SK-N-SH (cell line): ENCODE measurements around the gene RNLS. TPM values are rescaled to one million over a fixed set of nuclear protein-coding genes. Genes with fewer than 3 reads are reported as not detected.

ENCODE experiments used
- CTCF ChIA-PET: fragments of 300-600, 350-600 bp; formaldehyde crosslinking; extraction: SDS; loops from one replicate; lab custom pipeline; 2021; lab: Yijun Ruan, JAX
- POLR2A ChIA-PET: fragments of 350-600 bp; sonication (Branson Sonifier 250); formaldehyde crosslinking; extraction: SDS; loops from one replicate; lab custom pipeline; 2020; ENCODE audit warnings: antibody characterized with exemption, inconsistent platforms; lab: Yijun Ruan, JAX
- DNase-seq: peaks from one replicate; pipeline ENCODE4 v3.0.0; 2012
- H2AFZ ChIP-seq: fragments of 200-600 bp; sonication (generic); 2 replicates; pipeline ENCODE4 v1.8.1; 2016; ENCODE audit warnings: antibody characterized with exemption, mild to moderate bottlenecking, low read depth
- H3F3A ChIP-seq: fragments of 200-600 bp; sonication (generic); replicated peaks from 2 replicates; pipeline ENCODE3; 2016; ENCODE audit warnings: antibody characterized with exemption, mild to moderate bottlenecking; ENCODE audit not compliant: insufficient read depth
- H3K27ac ChIP-seq, 2 experiments: fragments of 200-500 bp in 1 of 2; fragments of 200-600 bp in 1 of 2; sonication (Bioruptor generic) in 1 of 2; sonication (generic), shearing (Covaris generic) in 1 of 2; 2 replicates each; pipeline versions ENCODE4 v1.5.1 to v1.6.1; 2014 to 2016; ENCODE audit warnings: low read depth in 2 of 2, inconsistent platforms in 1 of 2, low read length in 1 of 2, mild to moderate bottlenecking in 1 of 2, mixed read lengths in 1 of 2
- H3K27me3 ChIP-seq: fragments of 200-600 bp; sonication (generic), shearing (Covaris generic); 2 replicates; pipeline ENCODE4 v1.6.1; 2016; ENCODE audit warnings: mixed run types; ENCODE audit not compliant: insufficient read depth
- H3K36me3 ChIP-seq, 2 experiments: fragments of 200-500 bp in 1 of 2; fragments of 200-600 bp in 1 of 2; sonication (Bioruptor generic) in 1 of 2; sonication (generic) in 1 of 2; replicated peaks in 1 of 2; 2 replicates each; pipeline versions ENCODE3 to v1.5.1; 2014 to 2016; ENCODE audit warnings: low read length in 1 of 2, mild to moderate bottlenecking in 1 of 2; ENCODE audit not compliant: insufficient read depth in 2 of 2, control insufficient read depth in 1 of 2
- H3K4me1 ChIP-seq, 2 experiments: fragments of 200-500 bp in 1 of 2; fragments of 200-600 bp in 1 of 2; sonication (Bioruptor generic) in 1 of 2; sonication (generic), shearing (Covaris generic) in 1 of 2; 2 replicates each; pipeline versions ENCODE4 v1.5.1 to v1.6.1; 2014 to 2016; ENCODE audit warnings: low read depth in 1 of 2, low read length in 1 of 2, mixed run types in 1 of 2; ENCODE audit not compliant: insufficient read depth in 2 of 2, control insufficient read depth in 1 of 2
- H3K4me2 ChIP-seq: fragments of 200-600 bp; sonication (generic), shearing (Covaris generic); 2 replicates; pipeline ENCODE4 v1.6.1; 2017; ENCODE audit warnings: mixed run types
- H3K4me3 ChIP-seq, 2 experiments: fragments of 200-500 bp in 1 of 2; fragments of 200-600 bp in 1 of 2; sonication (Bioruptor generic) in 1 of 2; sonication (generic), shearing (Covaris generic) in 1 of 2; 2 replicates each; pipeline versions ENCODE4 v1.5.1 to v1.8.1; 2014 to 2016; ENCODE audit warnings: low read depth in 2 of 2, inconsistent platforms in 1 of 2, low read length in 1 of 2, mild to moderate bottlenecking in 1 of 2, mixed read lengths in 1 of 2, moderate library complexity in 1 of 2
- H3K79me2 ChIP-seq: fragments of 200-600 bp; sonication (generic); 2 replicates; pipeline ENCODE4 v1.8.1; 2017; ENCODE audit warnings: mild to moderate bottlenecking; ENCODE audit not compliant: insufficient read depth
- H3K9ac ChIP-seq: fragments of 200-600 bp; sonication (generic); 2 replicates; pipeline ENCODE4 v1.6.1; 2017; ENCODE audit warnings: mixed run types
- H3K9me2 ChIP-seq: fragments of 200-600 bp; sonication (generic); 2 replicates; pipeline ENCODE4 v1.6.1; 2017; ENCODE audit warnings: mixed run types
- H3K9me3 ChIP-seq: fragments of 200-600 bp; sonication (generic); 2 replicates; pipeline ENCODE4 v1.6.1; 2017; ENCODE audit warnings: mixed run types, mild to moderate bottlenecking, moderate library complexity
- H4K20me1 ChIP-seq: fragments of 200-600 bp; sonication (generic); 2 replicates; pipeline ENCODE4 v1.6.1; 2017; ENCODE audit warnings: mild to moderate bottlenecking, mixed run types; ENCODE audit not compliant: insufficient read depth
- EP300 ChIP-seq, 2 experiments: IDR thresholded peaks; 2 replicates each; pipeline versions ENCODE4 v1.4.0 to v1.6.1; 2012; ENCODE audit warnings: borderline replicate concordance in 1 of 2, low read depth in 1 of 2, low read length in 1 of 2
- EZH2phosphoT487 ChIP-seq: fragments of 200-600 bp; sonication (generic); IDR thresholded peaks from 2 replicates; pipeline ENCODE4 v1.6.1; 2017; ENCODE audit warnings: low read depth, mixed run types, mild to moderate bottlenecking, antibody characterized with exemption, moderate library complexity, borderline replicate concordance
- FOSL2 ChIP-seq: IDR thresholded peaks from 2 replicates; pipeline ENCODE4 v1.4.0; 2012; ENCODE audit warnings: low read depth, mild to moderate bottlenecking, moderate library complexity, borderline replicate concordance
- FOXJ3 ChIP-seq: sonication (generic); formaldehyde crosslinking; IDR thresholded peaks from 2 replicates; pipeline ENCODE4 v1.5.1; 2020; ENCODE audit warnings: mild to moderate bottlenecking, missing genetic modification reagents
- GATA2 ChIP-seq: sonication (generic); formaldehyde crosslinking; IDR thresholded peaks from 2 replicates; pipeline ENCODE4 v1.5.0; 2020; ENCODE audit warnings: mild to moderate bottlenecking, missing genetic modification reagents
- MEF2A ChIP-seq: IDR thresholded peaks from 2 replicates; pipeline ENCODE4 v1.4.0; 2012; ENCODE audit warnings: low read depth, borderline replicate concordance
- RXRA ChIP-seq: IDR thresholded peaks from 2 replicates; pipeline ENCODE4 v1.4.0; 2012; ENCODE audit warnings: low read depth, mild to moderate bottlenecking, borderline replicate concordance
- SIN3A ChIP-seq: IDR thresholded peaks from 2 replicates; pipeline ENCODE4 v1.6.1; 2012; ENCODE audit warnings: low read depth, mild to moderate bottlenecking, low read length, moderate library complexity, borderline replicate concordance
- YY1 ChIP-seq: IDR thresholded peaks from 2 replicates; pipeline ENCODE4 v1.4.0; 2012; ENCODE audit warnings: low read depth, mild to moderate bottlenecking
- whole genome bisulfite sequencing: methylation state at CpG from one replicate; pipeline ENCODE4 v1.1.6; 2017; ENCODE audit warnings: low lambda C conversion rate; 5-methylcytosine and 5-hydroxymethylcytosine counted together
- polyA plus RNA-seq, 3 experiments: library from polyadenylated mRNA; depleted of rRNA; stranded (reverse); fragments of >200 nt; gene quantifications; 2 replicates each; pipeline ENCODE4 v1.2.3, GENCODE V29; 2012
- TF ChIP-seq, protein P1 (sequence below): IDR thresholded peaks from 2 replicates; pipeline ENCODE4 v1.6.1; 2012; ENCODE audit warnings: mild to moderate bottlenecking, low read depth, low read length, moderate library complexity
- TF ChIP-seq, protein P2 (sequence below): fragments of 200-600 bp; sonication (generic); IDR thresholded peaks from 2 replicates; pipeline ENCODE4 v1.6.1; 2017; ENCODE audit warnings: antibody characterized with exemption, mild to moderate bottlenecking, moderate library complexity
- TF ChIP-seq, protein P3 (sequence below): IDR thresholded peaks from 2 replicates; pipeline ENCODE4 v1.4.0; 2012; ENCODE audit warnings: low read depth, borderline replicate concordance
- TF ChIP-seq, protein P4 (sequence below): IDR thresholded peaks from 2 replicates; pipeline ENCODE4; 2012
- TF ChIP-seq, protein P5 (sequence below): fragments of 150-350 bp; IDR thresholded peaks from 2 replicates; pipeline ENCODE4 v1.6.1; 2017; ENCODE audit warnings: antibody characterized with exemption, low read length, low read depth, borderline replicate concordance
- TF ChIP-seq, protein P6 (sequence below): IDR thresholded peaks from 2 replicates; pipeline ENCODE4 v1.4.0; 2012; ENCODE audit warnings: low read depth

The RNLS gene
- polyA plus RNA-seq, 1 of the 3 experiments (the other 2 are of a cell fraction), result not detected

DNA sequence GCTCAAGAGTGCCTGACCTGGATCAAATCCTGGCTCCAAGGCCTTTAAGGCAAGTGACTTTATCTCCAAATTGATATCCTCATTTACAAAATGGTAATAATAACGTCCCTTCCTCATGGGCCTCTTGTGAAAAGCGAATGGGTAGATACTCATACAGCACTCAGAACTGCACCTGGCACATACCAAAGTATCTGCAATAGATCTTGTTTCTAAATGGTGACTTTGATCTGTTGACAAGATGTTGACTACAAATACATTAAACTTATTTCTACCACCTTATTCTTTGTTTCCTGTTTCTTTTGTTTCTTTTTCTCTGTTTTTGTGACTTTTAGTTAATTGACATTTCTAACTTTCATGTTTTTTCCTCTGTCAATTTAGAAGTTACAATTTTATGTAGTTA is 53.0 kb downstream of the RNLS start:
- H3K4me1 ChIP-seq, result peaks cover 6 to 7% of the 10 kb centered on the region in 2 experiments; a peak in 2 of 4 replicates
- no peak overlapping the region for H3K4me3 ChIP-seq
- ChIA-PET CTCF (no interaction called here), POLR2A (no interaction called here)
- no peaks in the 10 kb centered on the region for H3K36me3 ChIP-seq
- peaks cover 14% of the 10 kb centered on the region for H3F3A ChIP-seq
- no peaks in the 10 kb centered on the region for H3K9me2 ChIP-seq
- H3K9me3 ChIP-seq, result no peaks in the 10 kb centered on the region
- H3K27ac ChIP-seq, result no peak overlapping the region
- no peaks in the 10 kb centered on the region for H3K79me2 ChIP-seq
- H2AFZ ChIP-seq, result no peak overlapping the region
- H3K4me2 ChIP-seq, result no peak overlapping the region
- TF ChIP-seq, protein P1, sequence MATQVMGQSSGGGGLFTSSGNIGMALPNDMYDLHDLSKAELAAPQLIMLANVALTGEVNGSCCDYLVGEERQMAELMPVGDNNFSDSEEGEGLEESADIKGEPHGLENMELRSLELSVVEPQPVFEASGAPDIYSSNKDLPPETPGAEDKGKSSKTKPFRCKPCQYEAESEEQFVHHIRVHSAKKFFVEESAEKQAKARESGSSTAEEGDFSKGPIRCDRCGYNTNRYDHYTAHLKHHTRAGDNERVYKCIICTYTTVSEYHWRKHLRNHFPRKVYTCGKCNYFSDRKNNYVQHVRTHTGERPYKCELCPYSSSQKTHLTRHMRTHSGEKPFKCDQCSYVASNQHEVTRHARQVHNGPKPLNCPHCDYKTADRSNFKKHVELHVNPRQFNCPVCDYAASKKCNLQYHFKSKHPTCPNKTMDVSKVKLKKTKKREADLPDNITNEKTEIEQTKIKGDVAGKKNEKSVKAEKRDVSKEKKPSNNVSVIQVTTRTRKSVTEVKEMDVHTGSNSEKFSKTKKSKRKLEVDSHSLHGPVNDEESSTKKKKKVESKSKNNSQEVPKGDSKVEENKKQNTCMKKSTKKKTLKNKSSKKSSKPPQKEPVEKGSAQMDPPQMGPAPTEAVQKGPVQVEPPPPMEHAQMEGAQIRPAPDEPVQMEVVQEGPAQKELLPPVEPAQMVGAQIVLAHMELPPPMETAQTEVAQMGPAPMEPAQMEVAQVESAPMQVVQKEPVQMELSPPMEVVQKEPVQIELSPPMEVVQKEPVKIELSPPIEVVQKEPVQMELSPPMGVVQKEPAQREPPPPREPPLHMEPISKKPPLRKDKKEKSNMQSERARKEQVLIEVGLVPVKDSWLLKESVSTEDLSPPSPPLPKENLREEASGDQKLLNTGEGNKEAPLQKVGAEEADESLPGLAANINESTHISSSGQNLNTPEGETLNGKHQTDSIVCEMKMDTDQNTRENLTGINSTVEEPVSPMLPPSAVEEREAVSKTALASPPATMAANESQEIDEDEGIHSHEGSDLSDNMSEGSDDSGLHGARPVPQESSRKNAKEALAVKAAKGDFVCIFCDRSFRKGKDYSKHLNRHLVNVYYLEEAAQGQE, result no peak
- TF ChIP-seq FOSL2, result no peak
- DNase-seq, result no peak
- no peak overlapping the region for H3K9ac ChIP-seq
- 88% methylated on average over 2 of the region's 2 CpGs for WGBS
- H4K20me1 ChIP-seq, result no peaks in the 10 kb centered on the region
- H3K27me3 ChIP-seq, result no peaks in the 10 kb centered on the region

DNA sequence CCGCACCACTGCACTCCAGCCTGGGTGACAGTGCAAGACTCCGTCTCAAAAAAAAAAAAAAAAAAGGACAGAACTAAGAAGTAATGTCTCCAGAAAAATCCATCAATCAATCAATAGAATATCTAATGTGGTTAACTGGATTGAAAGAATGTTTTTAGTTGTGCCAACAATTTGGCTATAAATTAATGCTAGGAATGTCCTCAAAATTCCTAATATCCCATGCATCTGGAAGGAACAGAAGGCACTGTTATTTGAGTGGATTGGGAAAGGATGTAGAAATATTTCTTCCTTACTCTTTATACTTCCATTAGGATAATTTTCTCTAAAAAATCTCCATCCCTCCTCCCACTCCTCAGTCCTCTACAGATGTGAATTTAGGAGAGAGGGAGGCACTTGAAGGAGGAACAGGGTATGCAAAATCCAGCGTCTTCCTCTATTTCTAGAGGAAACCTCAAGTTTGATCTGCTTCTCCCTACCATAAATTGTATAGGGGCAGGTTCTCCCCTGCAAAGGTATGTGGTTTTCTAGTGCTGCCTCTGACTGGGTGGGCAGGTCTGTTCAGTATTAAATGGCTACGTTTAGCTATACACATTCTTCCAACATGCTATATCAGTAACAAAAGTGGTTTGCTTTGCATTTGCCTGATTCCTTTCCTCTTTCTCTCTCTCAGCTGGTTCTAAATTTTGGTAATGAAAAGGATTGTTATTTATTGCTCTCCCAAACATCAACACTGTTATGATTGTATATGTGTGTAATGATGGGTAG is 54.1 kb downstream of the RNLS start:
- Histone ChIP-seq H3K4me1 (peaks cover 8% of the 10 kb centered on the region in 2 experiments; a peak in 2 of 4 replicates), H3F3A (peaks cover 14% of the 10 kb centered on the region), H3K4me2 (no peak overlapping the region), H3K9ac (no peak overlapping the region), H3K27me3 (no peaks in the 10 kb centered on the region), H4K20me1 (no peaks in the 10 kb centered on the region), H2AFZ (no peak overlapping the region), H3K4me3 (no peak overlapping the region), H3K27ac (no peak overlapping the region), H3K9me3 (no peaks in the 10 kb centered on the region), H3K36me3 (no peaks in the 10 kb centered on the region), H3K79me2 (no peaks in the 10 kb centered on the region), H3K9me2 (no peaks in the 10 kb centered on the region)
- WGBS, result 91% methylated on average over 4 of the region's 4 CpGs
- ChIA-PET POLR2A (no interaction called here), CTCF (interaction anchor here (1.6 kb wide), 1 partner anchor 678 kb away, joined by 4 read pairs; no protein-coding TSS in a partner anchor)
- no peak for DNase-seq
- no peak for TF ChIP-seq YY1
- no peak for TF ChIP-seq MEF2A
- TF ChIP-seq, protein P2, sequence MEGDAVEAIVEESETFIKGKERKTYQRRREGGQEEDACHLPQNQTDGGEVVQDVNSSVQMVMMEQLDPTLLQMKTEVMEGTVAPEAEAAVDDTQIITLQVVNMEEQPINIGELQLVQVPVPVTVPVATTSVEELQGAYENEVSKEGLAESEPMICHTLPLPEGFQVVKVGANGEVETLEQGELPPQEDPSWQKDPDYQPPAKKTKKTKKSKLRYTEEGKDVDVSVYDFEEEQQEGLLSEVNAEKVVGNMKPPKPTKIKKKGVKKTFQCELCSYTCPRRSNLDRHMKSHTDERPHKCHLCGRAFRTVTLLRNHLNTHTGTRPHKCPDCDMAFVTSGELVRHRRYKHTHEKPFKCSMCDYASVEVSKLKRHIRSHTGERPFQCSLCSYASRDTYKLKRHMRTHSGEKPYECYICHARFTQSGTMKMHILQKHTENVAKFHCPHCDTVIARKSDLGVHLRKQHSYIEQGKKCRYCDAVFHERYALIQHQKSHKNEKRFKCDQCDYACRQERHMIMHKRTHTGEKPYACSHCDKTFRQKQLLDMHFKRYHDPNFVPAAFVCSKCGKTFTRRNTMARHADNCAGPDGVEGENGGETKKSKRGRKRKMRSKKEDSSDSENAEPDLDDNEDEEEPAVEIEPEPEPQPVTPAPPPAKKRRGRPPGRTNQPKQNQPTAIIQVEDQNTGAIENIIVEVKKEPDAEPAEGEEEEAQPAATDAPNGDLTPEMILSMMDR, result no peak
- no peak for TF ChIP-seq SIN3A
- no peak for TF ChIP-seq FOXJ3
- TF ChIP-seq, protein P3, sequence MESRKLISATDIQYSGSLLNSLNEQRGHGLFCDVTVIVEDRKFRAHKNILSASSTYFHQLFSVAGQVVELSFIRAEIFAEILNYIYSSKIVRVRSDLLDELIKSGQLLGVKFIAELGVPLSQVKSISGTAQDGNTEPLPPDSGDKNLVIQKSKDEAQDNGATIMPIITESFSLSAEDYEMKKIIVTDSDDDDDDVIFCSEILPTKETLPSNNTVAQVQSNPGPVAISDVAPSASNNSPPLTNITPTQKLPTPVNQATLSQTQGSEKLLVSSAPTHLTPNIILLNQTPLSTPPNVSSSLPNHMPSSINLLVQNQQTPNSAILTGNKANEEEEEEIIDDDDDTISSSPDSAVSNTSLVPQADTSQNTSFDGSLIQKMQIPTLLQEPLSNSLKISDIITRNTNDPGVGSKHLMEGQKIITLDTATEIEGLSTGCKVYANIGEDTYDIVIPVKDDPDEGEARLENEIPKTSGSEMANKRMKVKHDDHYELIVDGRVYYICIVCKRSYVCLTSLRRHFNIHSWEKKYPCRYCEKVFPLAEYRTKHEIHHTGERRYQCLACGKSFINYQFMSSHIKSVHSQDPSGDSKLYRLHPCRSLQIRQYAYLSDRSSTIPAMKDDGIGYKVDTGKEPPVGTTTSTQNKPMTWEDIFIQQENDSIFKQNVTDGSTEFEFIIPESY, result no peak
- no peak for TF ChIP-seq EP300 (IDR thresholded peaks at IDR 0.05; ENCODE audit: borderline replicate concordance in 1 of 2, low read depth in 1 of 2, low read length in 1 of 2)
- TF ChIP-seq, protein P4, sequence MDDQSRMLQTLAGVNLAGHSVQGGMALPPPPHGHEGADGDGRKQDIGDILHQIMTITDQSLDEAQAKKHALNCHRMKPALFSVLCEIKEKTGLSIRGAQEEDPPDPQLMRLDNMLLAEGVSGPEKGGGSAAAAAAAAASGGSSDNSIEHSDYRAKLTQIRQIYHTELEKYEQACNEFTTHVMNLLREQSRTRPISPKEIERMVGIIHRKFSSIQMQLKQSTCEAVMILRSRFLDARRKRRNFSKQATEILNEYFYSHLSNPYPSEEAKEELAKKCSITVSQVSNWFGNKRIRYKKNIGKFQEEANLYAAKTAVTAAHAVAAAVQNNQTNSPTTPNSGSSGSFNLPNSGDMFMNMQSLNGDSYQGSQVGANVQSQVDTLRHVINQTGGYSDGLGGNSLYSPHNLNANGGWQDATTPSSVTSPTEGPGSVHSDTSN, result no peak
- no peak for TF ChIP-seq RXRA
- TF ChIP-seq, protein P5, sequence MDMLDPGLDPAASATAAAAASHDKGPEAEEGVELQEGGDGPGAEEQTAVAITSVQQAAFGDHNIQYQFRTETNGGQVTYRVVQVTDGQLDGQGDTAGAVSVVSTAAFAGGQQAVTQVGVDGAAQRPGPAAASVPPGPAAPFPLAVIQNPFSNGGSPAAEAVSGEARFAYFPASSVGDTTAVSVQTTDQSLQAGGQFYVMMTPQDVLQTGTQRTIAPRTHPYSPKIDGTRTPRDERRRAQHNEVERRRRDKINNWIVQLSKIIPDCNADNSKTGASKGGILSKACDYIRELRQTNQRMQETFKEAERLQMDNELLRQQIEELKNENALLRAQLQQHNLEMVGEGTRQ, result no peak
- no peak for TF ChIP-seq GATA2
- no peak for TF ChIP-seq EZH2phosphoT487
- TF ChIP-seq, protein P6, sequence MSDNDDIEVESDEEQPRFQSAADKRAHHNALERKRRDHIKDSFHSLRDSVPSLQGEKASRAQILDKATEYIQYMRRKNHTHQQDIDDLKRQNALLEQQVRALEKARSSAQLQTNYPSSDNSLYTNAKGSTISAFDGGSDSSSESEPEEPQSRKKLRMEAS, result no peak
